ENCODE measurements around the gene SCG5. TPM values are rescaled to one million over a fixed set of nuclear protein-coding genes. Genes with fewer than 3 reads are reported as not detected.

Gene SCG5
- total and polyA plus RNA-seq, 10 of the 15 experiments (the other 5 are each of a cell fraction or from before 2014, with no cell fraction given): 0.13 to 0.62 (median 0.48) TPM

GRCh38 chr15:32701863-32702262 lies 60.4 kb downstream of the SCG5 start:
- FAIRE-seq (no peak), DNase-seq (ENCODE audit: low read depth, low spot score) (no peak), ATAC-seq (no peak)
- no peak overlapping the region for H3K4me3 ChIP-seq
- peaks cover 0 to 4% of the 10 kb centered on the region in 2 experiments; a peak in 1 of 4 replicates for H3K27me3 ChIP-seq (replicated peaks in 1 of 2; ENCODE audit: control insufficient read depth in 2 of 2, insufficient read depth in 2 of 2, low read length in 1 of 2)
- H4K20me1 ChIP-seq (ENCODE audit: control insufficient read depth, insufficient read depth): no peaks in the 10 kb centered on the region
- H3K9me3 ChIP-seq (replicated peaks; ENCODE audit: control insufficient read depth, insufficient read depth, low read length): no peaks in the 10 kb centered on the region
- no peak overlapping the region for H3K9ac ChIP-seq (ENCODE audit: control insufficient read depth, insufficient read depth, low read length)
- CTCF ChIA-PET: no interaction called here
- H3K27ac ChIP-seq (ENCODE audit: control insufficient read depth, insufficient read depth): no peak overlapping the region
- POLR2A ChIA-PET: no interaction called here
- BruUV-seq (replicated peaks): no TSS peak
- no peaks in the 10 kb centered on the region for H3K79me2 ChIP-seq (ENCODE audit: control insufficient read depth, insufficient read depth, low read length)
- no peak overlapping the region for H3K4me2 ChIP-seq (ENCODE audit: control insufficient read depth, insufficient read depth)
- WGBS (ENCODE audit: insufficient coverage, insufficient replicate concordance, low lambda C conversion rate, missing lambda C conversion rate): 28% methylated on average over 3 of the region's 3 CpGs
- H3K4me1 ChIP-seq (ENCODE audit: control insufficient read depth, insufficient read depth, low read length): no peaks in the 10 kb centered on the region
- SMC1A ChIA-PET (ENCODE audit: uncharacterized antibody, unreplicated experiment): no interaction called here
- TF ChIP-seq SIX5 (IDR thresholded peaks at IDR 0.05; ENCODE audit: low read depth, low read length, severe bottlenecking) (no peak), CBX5 (IDR thresholded peaks at IDR 0.05; ENCODE audit: low read depth) (no peak), NFYB (IDR thresholded peaks at IDR 0.05; ENCODE audit: insufficient read depth, low read depth, low read length) (no peak)
- TF ChIP-seq, protein P1, sequence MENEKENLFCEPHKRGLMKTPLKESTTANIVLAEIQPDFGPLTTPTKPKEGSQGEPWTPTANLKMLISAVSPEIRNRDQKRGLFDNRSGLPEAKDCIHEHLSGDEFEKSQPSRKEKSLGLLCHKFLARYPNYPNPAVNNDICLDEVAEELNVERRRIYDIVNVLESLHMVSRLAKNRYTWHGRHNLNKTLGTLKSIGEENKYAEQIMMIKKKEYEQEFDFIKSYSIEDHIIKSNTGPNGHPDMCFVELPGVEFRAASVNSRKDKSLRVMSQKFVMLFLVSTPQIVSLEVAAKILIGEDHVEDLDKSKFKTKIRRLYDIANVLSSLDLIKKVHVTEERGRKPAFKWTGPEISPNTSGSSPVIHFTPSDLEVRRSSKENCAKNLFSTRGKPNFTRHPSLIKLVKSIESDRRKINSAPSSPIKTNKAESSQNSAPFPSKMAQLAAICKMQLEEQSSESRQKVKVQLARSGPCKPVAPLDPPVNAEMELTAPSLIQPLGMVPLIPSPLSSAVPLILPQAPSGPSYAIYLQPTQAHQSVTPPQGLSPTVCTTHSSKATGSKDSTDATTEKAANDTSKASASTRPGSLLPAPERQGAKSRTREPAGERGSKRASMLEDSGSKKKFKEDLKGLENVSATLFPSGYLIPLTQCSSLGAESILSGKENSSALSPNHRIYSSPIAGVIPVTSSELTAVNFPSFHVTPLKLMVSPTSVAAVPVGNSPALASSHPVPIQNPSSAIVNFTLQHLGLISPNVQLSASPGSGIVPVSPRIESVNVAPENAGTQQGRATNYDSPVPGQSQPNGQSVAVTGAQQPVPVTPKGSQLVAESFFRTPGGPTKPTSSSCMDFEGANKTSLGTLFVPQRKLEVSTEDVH (IDR thresholded peaks at IDR 0.05; ENCODE audit: low read depth, partially characterized antibody): no peak
- intact Hi-C loops (cut with micrococcal nuclease; ENCODE audit: unreplicated experiment) (no loop called here), in situ Hi-C loops (cut with MboI) (no loop called here)
- RAD21 ChIA-PET (ENCODE audit: unreplicated experiment): no interaction called here
- H3K36me3 ChIP-seq (ENCODE audit: control insufficient read depth in 2 of 2, insufficient read depth in 2 of 2, low read length in 1 of 2): no peaks in the 10 kb centered on the region
- H2AFZ ChIP-seq (ENCODE audit: control insufficient read depth, low read depth, low read length): no peak overlapping the region
